RPMI8226 (cell line): ENCODE results near the gene PLTP.
"Not testable (repeated sequence)": the region's sequence is repeated elsewhere in the genome, so short reads cannot be mapped to it uniquely, and the experiment has no call there.

Experiments used
- DNase-seq: peaks from one replicate; pipeline ENCODE4 v3.0.0-alpha.2; 2015

Gene PLTP

DNA sequence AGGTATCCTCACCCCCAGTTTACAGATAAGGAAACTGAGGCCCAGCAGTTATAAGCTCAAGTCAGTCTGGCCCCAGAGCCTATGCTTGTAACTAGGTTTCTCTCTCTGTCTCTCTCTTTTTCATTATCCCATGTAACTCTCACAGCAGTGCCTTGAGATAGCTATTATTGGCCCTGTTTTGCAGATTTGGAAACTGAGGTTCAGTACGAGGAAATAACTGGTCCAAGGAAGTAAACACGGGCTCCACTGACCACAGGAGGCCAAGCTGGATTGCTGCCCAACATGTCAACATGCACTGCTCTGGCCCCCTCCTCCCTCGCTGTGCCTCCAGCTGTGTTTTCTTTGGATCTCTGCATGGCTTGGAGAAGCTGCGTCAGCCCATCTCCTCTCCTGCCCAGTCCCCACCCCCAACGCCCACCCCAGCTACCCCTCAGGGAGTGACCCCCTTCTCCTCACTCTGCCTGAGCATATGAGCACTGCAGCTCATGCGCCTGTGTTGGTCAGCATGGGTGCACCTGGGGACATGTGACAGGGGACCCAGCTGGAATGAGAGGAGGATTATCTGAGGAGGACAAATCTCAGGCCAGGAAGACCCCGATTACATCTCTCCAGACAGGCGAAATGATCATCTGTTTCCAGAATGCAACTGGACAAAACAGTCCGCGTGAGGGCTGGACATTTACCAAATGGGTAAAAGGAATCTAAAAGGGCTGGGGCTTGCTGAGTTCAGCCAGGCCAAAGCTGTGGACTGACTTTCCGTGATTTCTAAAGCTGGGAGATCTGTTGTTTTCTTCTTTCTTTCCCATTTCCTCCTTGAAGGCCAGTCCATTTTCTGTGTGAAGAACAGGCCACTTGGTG lies 7.8 kb upstream of the PLTP start:
- DNase-seq: no peak

DNA sequence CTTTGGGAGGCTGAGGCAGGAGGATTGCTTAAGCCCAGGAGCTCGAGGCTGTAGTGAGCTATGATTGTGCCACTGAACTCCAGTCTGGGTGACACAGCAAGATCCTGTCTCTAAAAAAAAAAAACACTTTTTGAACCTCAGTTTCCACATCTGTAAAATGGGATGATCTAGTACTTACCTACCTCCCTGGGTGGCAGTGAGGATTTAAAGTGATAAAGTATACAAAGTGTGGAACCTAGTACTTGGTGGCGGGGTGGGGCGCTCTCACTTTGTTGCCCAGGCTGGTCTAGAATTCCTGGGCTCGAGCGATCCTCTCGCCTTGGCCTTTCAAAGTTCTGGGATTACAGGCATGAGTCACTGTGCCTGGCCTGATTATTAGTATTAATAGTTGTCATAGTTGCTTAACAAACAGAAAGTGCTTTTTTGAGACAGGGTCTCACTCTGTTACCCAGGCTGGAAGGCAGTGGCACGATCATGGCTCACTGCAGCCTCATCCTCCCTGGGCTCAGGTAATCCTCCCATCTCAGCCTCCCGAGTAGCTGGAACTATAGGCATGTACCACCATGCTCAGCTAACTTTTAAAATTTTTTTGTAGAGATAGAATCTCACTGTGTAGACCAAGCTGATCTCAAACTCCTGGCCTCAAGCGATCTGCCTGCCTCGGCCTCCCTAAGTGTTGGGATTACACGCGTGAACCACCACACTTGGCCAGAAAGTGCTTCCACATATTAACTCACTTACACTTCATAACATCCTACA lies 7.0 kb upstream of the PLTP start:
- no peak for DNase-seq

- no peak for DNase-seq
Measured at GRCh38 chr20:45918182-45918737, 6.3 kb upstream of the PLTP start.

- DNase-seq: no peak
Measured at GRCh38 chr20:45917790-45918141, 5.8 kb upstream of the PLTP start.

GRCh38 chr20:45913116-45913515 lies 1.2 kb upstream of the PLTP start:
- no peak for DNase-seq

- no peak for DNase-seq
Measured at GRCh38 chr20:45912344-45912682, 358 bp upstream of the PLTP start.

DNA sequence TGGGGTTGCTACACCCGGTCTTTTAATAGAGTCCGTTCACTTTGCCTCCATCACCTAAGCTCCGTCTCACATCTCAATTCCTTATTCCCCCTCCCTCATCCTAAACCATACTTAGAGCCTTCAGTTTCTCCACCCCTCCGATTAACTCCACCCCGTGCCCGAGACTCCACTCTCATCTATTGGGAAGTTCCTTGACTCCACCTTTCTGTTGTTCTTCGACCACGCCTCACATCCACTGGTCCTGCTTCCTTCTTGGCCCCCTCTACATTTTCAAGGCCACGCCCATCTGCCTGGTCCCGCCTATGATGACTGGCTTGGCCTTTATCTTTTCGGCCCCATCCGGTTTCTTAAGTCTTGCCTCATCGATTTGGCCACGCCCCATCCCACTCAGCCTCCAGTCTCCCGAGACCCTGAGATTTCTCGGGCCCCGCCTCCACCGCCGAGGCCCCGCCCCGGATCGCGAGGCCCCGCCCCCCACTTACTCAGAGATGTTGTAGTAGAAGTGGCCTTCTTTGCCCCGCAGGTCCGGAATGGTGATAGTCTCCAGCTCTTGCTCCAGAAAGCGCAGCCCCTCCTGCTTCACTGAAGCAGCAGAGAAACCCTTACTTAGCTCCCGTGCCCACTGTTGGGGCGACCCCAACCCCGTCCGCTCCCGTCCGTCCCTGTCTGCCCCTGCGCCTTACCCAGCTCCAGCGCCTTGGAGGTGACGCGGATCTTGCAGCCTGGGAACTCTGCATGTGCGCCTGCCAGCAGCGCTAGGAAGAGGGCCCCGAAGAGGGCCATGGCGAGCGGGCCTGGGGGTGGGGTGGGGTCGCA lies 1.1 kb downstream of the PLTP start:
- peak; percentile 78 for DNase-seq

DNA sequence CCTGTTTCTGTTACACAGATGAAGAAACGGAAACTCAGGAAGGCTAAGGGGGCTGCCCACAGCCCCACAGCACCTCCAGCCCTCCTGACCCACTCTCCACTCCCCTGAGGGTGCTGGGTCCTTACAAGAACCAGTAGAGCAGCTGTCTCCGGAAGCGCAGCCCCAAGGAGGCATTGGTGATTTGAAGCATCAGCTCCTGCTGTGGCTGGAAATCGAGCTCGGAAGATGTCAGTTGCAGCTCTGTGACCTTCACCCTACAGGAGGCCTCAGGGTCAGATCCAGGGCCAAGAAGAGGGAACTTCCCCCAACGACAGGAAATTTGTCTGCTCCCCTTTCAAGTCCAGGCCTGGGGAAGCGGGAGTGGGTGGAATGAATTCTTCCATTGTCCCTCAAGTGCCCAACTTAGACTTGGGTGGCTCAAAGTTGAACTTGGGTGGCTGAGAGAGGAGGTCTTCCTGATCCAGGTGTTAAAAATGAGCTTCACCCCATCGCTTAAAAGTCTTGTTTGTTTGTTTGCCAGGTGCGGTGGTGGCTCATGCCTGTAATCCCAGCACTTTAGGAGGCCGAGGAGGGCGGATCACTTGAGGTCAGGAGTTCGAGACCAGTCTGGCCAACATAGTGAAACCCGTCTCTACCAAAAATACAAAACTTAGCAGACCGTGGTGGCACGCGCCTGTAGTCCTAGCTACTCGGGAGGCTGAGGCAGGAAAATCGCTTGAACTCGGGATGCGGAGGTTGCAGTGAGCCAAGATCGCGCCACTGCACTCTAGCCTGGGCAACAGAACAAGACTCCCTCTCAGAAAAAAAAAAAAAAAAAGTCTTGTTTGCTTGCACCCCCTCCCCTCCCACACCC lies 1.9 kb downstream of the PLTP start:
- DNase-seq: no peak

DNA sequence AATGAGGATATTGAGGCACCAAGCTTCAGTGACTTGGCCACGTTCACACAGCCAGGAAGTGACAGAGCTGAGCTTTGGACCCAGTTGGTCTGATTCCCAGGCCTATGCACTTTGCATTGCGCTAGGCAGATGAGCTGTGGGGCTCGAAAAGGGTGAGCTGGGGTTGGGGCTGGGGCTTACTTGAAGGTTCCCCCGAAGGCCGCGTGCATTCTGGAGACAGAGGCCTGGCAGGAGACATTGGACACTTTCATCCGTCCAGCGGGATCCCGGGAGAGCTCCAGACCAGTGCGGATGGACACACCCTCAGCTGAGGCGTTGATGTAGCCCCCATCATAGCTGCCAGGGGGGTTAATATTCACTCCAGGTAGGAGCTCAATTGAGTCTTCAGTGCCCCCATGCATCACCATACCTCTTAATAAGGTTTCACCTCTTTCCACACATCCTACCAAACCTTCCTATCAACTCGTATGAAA lies 2.6 kb downstream of the PLTP start:
- no peak for DNase-seq

DNA sequence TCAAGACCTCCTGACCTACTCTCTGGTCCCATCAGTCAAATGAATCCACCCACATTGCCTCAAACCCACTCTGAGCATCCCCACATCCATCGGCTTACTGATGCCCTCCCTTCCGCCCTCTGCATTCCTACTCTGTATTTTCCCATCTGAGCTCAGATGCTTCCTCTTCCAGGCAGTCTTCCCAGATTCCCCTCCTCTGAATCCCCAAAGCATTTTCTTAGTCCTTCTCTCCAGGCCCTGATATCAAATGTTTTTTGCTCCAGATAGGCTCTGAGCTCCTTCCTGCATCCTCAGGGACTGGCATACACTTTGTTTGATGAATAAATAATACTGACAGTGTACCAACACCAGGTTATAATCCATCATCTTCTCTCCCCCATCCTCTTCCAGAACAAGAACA lies 3.9 kb downstream of the PLTP start:
- no peak for DNase-seq

DNA sequence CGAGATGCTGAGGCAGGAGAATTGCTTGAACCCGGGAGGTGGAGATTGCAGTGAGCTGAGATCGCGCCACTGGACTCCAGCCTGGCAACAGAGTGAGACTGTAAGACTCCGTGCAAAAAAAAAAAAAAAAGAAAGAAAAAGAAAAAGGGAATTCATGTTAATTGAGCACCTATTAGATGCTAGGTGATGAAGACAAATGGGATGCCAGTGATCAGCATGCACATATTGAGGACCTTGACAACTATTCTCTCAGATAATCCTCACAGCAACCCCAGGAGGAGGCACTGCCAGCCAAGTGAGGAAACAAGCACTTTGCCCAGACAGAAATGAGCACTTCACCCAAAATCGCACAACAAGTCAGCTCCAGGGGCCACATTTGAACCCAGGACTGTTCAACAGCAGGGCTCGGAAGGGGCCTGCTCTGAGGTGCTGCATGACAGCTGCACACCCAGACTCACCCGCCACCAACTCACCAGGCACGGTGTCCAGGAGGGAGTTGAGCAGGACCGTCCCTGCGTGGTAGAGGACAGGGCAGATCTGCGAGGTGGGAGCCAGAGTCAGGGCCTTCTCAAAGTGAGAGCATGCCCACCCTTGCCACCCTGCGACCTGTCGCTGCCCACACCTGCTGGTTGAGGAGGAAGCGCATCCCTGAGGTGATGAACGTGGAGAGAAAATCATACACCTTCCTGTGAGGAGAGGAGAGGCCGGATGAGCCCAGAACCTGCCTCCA lies 4.6 kb downstream of the PLTP start:
- DNase-seq: no peak

DNA sequence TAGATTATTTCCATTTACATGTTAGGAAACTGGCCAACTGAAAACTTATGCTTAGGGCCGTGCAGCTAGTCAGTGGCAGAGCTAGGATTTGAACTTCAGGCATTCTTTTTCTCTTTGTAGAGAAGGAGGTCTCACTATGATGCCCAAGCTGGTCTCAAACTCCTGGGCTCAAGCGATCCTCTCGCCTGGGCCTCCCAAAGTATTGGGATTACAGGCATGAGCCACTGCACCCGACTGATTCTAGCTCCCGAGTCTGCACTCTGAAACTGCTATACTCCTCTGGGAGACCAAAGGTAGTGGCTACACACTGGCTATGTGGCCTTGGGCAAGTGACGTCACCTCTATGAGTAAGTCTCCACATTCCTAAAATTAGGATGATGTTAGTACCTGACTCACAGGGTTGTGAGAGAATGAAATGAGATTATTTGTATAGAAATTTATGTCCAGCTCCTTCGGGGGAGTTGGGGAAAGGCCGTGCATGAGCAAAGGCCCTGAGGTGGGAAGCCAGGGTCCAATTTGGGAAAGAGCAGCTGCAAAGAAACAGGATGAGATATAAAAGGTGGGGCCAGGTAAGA lies 6.4 kb downstream of the PLTP start:
- DNase-seq: no peak

GRCh38 chr20:45904583-45905504 lies 7.1 kb downstream of the PLTP start:
- no peak for DNase-seq

- no peak for DNase-seq
Measured at GRCh38 chr20:45902199-45902701, 9.7 kb downstream of the PLTP start.

- not testable (repeated sequence) for DNase-seq
Measured at GRCh38 chr20:45901332-45901731, 10.6 kb downstream of the PLTP start.

DNA sequence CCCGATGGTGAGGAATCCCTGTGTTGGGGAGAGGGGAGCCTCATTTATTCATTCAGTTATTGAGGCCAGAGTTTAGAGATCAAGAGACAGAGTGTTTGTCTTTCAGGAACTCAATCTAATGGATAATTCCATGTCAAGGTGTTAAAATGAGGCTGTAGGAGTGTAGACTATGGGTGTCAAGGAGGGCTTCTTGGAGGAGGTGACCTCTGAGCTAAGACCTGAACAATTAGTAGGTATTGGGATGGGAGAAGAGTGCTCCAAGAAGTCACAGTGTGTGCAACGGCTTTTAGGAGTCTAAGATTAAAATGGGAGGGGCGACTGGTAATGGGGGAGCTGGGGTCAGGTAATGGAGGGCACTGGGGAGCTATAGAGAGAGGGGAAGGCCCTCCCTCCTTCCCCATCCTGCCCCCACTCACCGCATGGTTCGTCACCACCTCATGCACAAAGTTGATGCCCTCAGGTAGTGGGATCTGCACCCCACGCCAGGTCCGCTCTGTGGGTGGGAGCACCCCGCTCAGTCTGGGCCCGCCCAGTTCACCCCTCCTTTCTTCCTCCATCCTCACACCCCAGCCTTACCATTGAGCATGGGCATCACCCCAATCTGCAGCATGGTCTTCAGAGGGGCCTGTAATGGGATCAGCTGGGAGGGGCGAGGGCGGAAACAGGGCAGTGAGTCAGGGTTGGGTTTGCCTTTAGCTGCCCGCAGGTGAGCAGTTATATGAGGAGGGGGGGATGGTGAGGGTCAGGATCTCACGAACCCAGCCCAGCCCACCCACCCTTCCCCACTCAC lies 12.7 kb downstream of the PLTP start:
- DNase-seq: no peak

DNA sequence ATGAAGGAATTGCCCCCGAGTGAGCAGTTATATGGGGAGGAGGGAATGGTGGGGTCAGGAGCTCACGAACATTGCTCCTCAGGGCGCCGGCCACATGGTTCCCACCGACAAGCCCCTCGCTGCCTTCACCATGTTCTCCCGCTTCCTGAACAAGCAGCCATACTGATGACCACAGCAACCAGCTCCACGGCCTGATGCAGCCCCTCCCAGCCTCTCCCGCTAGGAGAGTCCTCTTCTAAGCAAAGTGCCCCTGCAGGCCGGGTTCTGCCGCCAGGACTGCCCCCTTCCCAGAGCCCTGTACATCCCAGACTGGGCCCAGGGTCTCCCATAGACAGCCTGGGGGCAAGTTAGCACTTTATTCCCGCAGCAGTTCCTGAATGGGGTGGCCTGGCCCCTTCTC lies 13.7 kb downstream of the PLTP start:
- DNase-seq: no peak

DNA sequence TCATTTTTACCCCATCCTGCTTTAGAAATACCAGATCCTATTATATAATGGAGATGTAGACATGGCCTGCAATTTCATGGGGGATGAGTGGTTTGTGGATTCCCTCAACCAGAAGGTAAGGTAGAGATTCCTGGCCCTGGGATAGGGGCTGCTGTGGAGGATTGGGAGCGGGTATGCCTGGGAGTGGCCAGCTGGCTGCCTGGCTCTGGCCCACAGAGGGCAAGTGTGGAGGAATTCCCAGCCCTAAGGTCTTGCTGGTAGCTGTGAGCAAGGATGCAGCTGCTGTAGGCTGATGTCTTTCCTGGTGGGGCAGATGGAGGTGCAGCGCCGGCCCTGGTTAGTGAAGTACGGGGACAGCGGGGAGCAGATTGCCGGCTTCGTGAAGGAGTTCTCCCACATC lies 14.3 kb downstream of the PLTP start:
- no peak for DNase-seq

GRCh38 chr20:45897289-45897688 lies 14.7 kb downstream of the PLTP start:
- no peak for DNase-seq
